Medulla oblongata (tissue), 1 donor: Measurements from ENCODE around the gene SMARCA4.
"Not testable (repeated sequence)": the region's sequence is repeated elsewhere in the genome, so short reads cannot be mapped to it uniquely, and the experiment has no call there.

ENCODE experiments used
- DNase-seq: peaks from one replicate; pipeline ENCODE4 v3.0.0-alpha.2; 2015; ENCODE audit errors: extremely low spot score

The SMARCA4 gene

GRCh38 chr19:11066326-11066725, 105.5 kb downstream of the SMARCA4 start:
- DNase-seq: no peak

- no peak for DNase-seq
Measured at GRCh38 chr19:11067356-11068113, 106.7 kb downstream of the SMARCA4 start.

- no peak for DNase-seq
Measured at GRCh38 chr19:11069561-11069960, 108.7 kb downstream of the SMARCA4 start.

GRCh38 chr19:11070123-11070522, 109.3 kb downstream of the SMARCA4 start:
- DNase-seq: no peak

- DNase-seq: no peak
Measured at GRCh38 chr19:11073568-11073967, 112.7 kb downstream of the SMARCA4 start.

- not testable (repeated sequence) for DNase-seq
Measured at GRCh38 chr19:11076792-11077191, 116.0 kb downstream of the SMARCA4 start.

GRCh38 chr19:11078893-11079292, 118.1 kb downstream of the SMARCA4 start:
- no peak for DNase-seq

GRCh38 chr19:11079999-11080398, 119.2 kb downstream of the SMARCA4 start:
- DNase-seq: no peak

- DNase-seq: no peak
Measured at GRCh38 chr19:11087870-11088505, 127.2 kb downstream of the SMARCA4 start.

- peak; percentile 90 for DNase-seq
Measured at GRCh38 chr19:11088506-11089253, 127.8 kb downstream of the SMARCA4 start.

- peak; percentile 93 for DNase-seq
Measured at GRCh38 chr19:11089254-11090013, 128.6 kb downstream of the SMARCA4 start, which contains the start of gene LDLR. Gene LDLR, plus strand, starts transcription at chr19:11089463. Its CDS starts 86 bp downstream, at chr19:11089549.

- DNase-seq: not testable (repeated sequence)
Measured at GRCh38 chr19:11090014-11090263, 129.1 kb downstream of the SMARCA4 start.

- peak; percentile 98 for DNase-seq
Measured at GRCh38 chr19:11090264-11090996, 129.6 kb downstream of the SMARCA4 start.

GRCh38 chr19:11090997-11091702, 130.3 kb downstream of the SMARCA4 start:
- peak; percentile 27 for DNase-seq

- DNase-seq: peak; percentile 68
Measured at GRCh38 chr19:11091703-11092153, 130.9 kb downstream of the SMARCA4 start.

GRCh38 chr19:11092181-11092538, 131.3 kb downstream of the SMARCA4 start:
- DNase-seq: peak; percentile 56

GRCh38 chr19:11093689-11094238, 132.9 kb downstream of the SMARCA4 start:
- DNase-seq: peak; percentile 55

GRCh38 chr19:11094520-11094894, 133.7 kb downstream of the SMARCA4 start:
- DNase-seq: no peak

- DNase-seq: no peak
Measured at GRCh38 chr19:11096210-11096841, 135.5 kb downstream of the SMARCA4 start.

- DNase-seq: not testable (repeated sequence)
Measured at GRCh38 chr19:11097367-11097766, 136.5 kb downstream of the SMARCA4 start.
